Lower leg skin (tissue), 3 donors: ENCODE results near the gene RABGAP1.

Source experiments
- POLR2A ChIP-seq, 2 donors: fragments of 450-650 bp; IDR thresholded peaks; one replicate each; pipeline ENCODE4 v1.6.1; 2016 to 2017; ENCODE audit warnings: antibody characterized with exemption in 2 of 2, mild to moderate bottlenecking in 1 of 2, moderate library complexity in 1 of 2
- TF ChIP-seq, protein P1 (sequence below), 3 donors: fragments of 450-650 bp; IDR thresholded peaks; one replicate each; pipeline ENCODE4 v1.5.1; 2016; ENCODE audit warnings: antibody characterized with exemption in 3 of 3, mild to moderate bottlenecking in 3 of 3, moderate library complexity in 2 of 3

- TF ChIP-seq, protein P1, sequence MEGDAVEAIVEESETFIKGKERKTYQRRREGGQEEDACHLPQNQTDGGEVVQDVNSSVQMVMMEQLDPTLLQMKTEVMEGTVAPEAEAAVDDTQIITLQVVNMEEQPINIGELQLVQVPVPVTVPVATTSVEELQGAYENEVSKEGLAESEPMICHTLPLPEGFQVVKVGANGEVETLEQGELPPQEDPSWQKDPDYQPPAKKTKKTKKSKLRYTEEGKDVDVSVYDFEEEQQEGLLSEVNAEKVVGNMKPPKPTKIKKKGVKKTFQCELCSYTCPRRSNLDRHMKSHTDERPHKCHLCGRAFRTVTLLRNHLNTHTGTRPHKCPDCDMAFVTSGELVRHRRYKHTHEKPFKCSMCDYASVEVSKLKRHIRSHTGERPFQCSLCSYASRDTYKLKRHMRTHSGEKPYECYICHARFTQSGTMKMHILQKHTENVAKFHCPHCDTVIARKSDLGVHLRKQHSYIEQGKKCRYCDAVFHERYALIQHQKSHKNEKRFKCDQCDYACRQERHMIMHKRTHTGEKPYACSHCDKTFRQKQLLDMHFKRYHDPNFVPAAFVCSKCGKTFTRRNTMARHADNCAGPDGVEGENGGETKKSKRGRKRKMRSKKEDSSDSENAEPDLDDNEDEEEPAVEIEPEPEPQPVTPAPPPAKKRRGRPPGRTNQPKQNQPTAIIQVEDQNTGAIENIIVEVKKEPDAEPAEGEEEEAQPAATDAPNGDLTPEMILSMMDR (IDR thresholded peaks at IDR 0.05): no peak
- TF ChIP-seq POLR2A (IDR thresholded peaks at IDR 0.05): no peak
Observed at GRCh38 chr9:123090956-123091355, 150.1 kb downstream of the RABGAP1 start.
